ENCODE measurements around the gene CHST15. TPM values are rescaled to one million over a fixed set of nuclear protein-coding genes. Genes with fewer than 3 reads are reported as not detected.

The CHST15 gene
- total RNA-seq, 1 donor from 2014 or later, result 38.8 TPM

Other genes with a start within 250 kb of the CHST15 start
- gene CPXM2, start 201.8 kb downstream of the CHST15 start, total RNA-seq, result 0.49 TPM